Activated CD4-positive, alpha-beta T cell treated with anti-CD3 and anti-CD28 coated beads for 48 hours (primary cell): Measurements from ENCODE around the gene GJB4.
"Not testable (repeated sequence)": the region's sequence is repeated elsewhere in the genome, so short reads cannot be mapped to it uniquely, and the experiment has no call there.

ENCODE experiments used
- DNase-seq: peaks from one replicate; pipeline ENCODE4 v3.0.0-alpha.2; 2020

Gene GJB4

DNA sequence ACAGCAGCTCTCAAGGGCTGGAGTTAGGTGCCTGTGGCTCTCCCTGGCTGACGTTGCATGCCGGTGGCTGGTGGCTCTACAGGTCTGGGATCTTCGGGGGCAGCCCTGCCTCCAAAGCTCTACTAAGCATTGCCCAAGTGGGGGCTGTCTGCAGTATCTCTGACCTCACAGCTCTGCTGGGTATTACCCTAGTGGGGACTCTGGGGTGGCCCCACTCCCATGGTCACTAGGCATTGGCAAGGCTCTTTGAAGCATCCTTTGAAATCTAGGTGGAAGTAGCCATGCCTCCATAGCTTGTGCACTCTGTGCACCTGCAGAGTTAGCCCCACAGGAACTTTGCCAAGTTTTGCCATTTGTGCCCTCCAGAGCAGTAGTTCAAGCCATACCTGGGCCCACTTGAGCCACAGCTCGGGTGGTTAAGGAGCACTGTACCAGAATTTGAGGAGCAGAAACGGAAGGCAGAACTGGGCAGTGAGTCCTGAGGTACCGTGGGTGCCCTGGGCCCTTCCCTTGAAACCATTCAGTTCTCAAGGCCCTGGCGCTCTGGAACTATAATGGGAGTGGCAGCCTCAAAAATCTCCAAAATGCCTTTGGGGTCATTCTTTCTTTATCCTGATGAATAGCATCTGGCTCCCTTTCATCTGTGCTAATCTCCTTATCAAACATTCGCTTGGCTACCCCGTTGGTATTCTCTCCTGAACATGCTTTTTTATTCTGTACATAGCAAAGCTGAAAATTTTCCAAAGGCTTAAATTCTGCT is 48.7 kb downstream of the GJB4 start:
- no peak for DNase-seq

DNA sequence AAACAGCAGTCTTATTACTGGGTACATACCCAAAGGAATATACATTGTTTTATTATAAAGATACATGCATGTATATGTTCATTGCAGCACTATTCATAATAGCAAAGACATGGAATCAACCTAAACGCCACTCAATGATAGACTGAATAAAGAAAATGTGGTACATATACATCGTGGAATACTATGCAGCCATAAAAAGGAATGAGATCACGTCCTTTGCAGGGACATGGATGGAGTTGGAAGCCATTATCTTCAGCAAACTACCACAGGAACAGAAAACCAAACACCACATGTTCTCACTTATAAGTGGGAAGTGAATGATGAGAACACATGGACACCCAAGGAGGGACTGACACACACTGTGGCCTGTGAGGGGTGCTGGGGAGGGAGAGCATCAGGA is 51.2 kb downstream of the GJB4 start:
- not testable (repeated sequence) for DNase-seq
